GM23338 (cell line): ENCODE data around the gene DENND4C.

Experiments
- CREB1 ChIP-seq: fragments of 250-450 bp; sonication (Bioruptor Pico); IDR thresholded peaks from 2 replicates; pipeline ENCODE4 v1.5.0; 2020; ENCODE audit warnings: low read depth, mild to moderate bottlenecking, moderate library complexity
- EZH2 ChIP-seq: fragments of 200-600 bp; sonication (generic); IDR thresholded peaks from one replicate; pipeline ENCODE4 v1.8.0; 2017; ENCODE audit warnings: antibody characterized with exemption, mild to moderate bottlenecking, low read depth; ENCODE audit not compliant: unreplicated experiment
- EZH2phosphoT487 ChIP-seq: fragments of 200-600 bp; sonication (generic); IDR thresholded peaks from one replicate; pipeline ENCODE4 v1.8.1; 2018; ENCODE audit warnings: antibody characterized with exemption; ENCODE audit not compliant: unreplicated experiment
- JUNB ChIP-seq: IDR thresholded peaks from one replicate; pipeline ENCODE4 v1.6.1; 2016; ENCODE audit warnings: antibody characterized with exemption; ENCODE audit not compliant: unreplicated experiment
- NANOG ChIP-seq: IDR thresholded peaks from 2 replicates; pipeline ENCODE4 v1.6.1; 2016; ENCODE audit warnings: antibody characterized with exemption, borderline replicate concordance
- POLR2AphosphoS5 ChIP-seq: IDR thresholded peaks from 2 replicates; pipeline ENCODE4 v1.6.1; 2016; ENCODE audit warnings: antibody characterized with exemption, low read depth
- ZNF114 ChIP-seq: fragments of 250-450 bp; sonication (Bioruptor Pico); IDR thresholded peaks from 2 replicates; pipeline ENCODE4 v1.5.0; 2020; ENCODE audit warnings: mild to moderate bottlenecking, moderate library complexity
- TF ChIP-seq, protein P1 (sequence below), 2 experiments: fragments of 200-600 bp in 1 of 2; sonication (generic) in 1 of 2; conservative IDR thresholded peaks; 2 replicates each; pipeline versions ENCODE4 v1.5.1 to v1.6.1; 2016 to 2017; ENCODE audit warnings: antibody characterized with exemption in 2 of 2, low read depth in 2 of 2, mild to moderate bottlenecking in 2 of 2, moderate library complexity in 1 of 2
- TF ChIP-seq, protein P2 (sequence below): IDR thresholded peaks from 2 replicates; pipeline ENCODE4 v1.6.1; 2016; ENCODE audit warnings: antibody characterized with exemption
- TF ChIP-seq, protein P3 (sequence below): IDR thresholded peaks from one replicate; pipeline ENCODE4 v1.6.1; 2018; ENCODE audit warnings: antibody characterized with exemption; ENCODE audit not compliant: unreplicated experiment

DNA sequence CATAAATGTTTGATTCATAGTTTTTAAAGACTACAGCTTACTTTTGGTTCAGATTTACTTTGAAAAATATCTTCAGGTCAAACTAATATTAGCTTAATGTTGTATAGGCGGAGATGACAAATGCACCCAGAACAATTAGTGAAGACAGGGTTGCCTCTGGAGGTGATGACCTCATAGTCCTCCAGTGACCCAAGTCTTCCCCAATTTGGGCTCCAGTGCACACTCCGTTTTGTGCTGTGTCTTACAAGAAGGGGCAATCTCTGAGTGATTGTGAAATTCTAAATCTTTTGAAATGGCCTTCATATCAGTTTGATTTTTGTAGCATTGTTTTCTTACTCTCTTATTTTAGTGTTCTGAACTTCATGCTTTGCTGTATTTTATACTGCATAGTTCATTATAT is 57.6 kb downstream of the DENND4C start:
- TF ChIP-seq, protein P1, sequence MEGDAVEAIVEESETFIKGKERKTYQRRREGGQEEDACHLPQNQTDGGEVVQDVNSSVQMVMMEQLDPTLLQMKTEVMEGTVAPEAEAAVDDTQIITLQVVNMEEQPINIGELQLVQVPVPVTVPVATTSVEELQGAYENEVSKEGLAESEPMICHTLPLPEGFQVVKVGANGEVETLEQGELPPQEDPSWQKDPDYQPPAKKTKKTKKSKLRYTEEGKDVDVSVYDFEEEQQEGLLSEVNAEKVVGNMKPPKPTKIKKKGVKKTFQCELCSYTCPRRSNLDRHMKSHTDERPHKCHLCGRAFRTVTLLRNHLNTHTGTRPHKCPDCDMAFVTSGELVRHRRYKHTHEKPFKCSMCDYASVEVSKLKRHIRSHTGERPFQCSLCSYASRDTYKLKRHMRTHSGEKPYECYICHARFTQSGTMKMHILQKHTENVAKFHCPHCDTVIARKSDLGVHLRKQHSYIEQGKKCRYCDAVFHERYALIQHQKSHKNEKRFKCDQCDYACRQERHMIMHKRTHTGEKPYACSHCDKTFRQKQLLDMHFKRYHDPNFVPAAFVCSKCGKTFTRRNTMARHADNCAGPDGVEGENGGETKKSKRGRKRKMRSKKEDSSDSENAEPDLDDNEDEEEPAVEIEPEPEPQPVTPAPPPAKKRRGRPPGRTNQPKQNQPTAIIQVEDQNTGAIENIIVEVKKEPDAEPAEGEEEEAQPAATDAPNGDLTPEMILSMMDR (conservative IDR thresholded peaks at IDR 0.05; ENCODE audit: low read depth in 2 of 2): no peak
- TF ChIP-seq POLR2AphosphoS5 (no peak), CREB1 (CRISPR knock-in tag) (no peak), JUNB (no peak), EZH2phosphoT487 (no peak), EZH2 (no peak), ZNF114 (CRISPR knock-in tag) (no peak), NANOG (no peak)
- TF ChIP-seq, protein P2, sequence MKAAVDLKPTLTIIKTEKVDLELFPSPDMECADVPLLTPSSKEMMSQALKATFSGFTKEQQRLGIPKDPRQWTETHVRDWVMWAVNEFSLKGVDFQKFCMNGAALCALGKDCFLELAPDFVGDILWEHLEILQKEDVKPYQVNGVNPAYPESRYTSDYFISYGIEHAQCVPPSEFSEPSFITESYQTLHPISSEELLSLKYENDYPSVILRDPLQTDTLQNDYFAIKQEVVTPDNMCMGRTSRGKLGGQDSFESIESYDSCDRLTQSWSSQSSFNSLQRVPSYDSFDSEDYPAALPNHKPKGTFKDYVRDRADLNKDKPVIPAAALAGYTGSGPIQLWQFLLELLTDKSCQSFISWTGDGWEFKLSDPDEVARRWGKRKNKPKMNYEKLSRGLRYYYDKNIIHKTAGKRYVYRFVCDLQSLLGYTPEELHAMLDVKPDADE: no peak
- TF ChIP-seq, protein P3, sequence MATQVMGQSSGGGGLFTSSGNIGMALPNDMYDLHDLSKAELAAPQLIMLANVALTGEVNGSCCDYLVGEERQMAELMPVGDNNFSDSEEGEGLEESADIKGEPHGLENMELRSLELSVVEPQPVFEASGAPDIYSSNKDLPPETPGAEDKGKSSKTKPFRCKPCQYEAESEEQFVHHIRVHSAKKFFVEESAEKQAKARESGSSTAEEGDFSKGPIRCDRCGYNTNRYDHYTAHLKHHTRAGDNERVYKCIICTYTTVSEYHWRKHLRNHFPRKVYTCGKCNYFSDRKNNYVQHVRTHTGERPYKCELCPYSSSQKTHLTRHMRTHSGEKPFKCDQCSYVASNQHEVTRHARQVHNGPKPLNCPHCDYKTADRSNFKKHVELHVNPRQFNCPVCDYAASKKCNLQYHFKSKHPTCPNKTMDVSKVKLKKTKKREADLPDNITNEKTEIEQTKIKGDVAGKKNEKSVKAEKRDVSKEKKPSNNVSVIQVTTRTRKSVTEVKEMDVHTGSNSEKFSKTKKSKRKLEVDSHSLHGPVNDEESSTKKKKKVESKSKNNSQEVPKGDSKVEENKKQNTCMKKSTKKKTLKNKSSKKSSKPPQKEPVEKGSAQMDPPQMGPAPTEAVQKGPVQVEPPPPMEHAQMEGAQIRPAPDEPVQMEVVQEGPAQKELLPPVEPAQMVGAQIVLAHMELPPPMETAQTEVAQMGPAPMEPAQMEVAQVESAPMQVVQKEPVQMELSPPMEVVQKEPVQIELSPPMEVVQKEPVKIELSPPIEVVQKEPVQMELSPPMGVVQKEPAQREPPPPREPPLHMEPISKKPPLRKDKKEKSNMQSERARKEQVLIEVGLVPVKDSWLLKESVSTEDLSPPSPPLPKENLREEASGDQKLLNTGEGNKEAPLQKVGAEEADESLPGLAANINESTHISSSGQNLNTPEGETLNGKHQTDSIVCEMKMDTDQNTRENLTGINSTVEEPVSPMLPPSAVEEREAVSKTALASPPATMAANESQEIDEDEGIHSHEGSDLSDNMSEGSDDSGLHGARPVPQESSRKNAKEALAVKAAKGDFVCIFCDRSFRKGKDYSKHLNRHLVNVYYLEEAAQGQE: no peak
